GM12892 (cell line): ENCODE measurements around the gene YY1.

ENCODE experiments used
- POLR2A ChIP-seq: IDR thresholded peaks from 2 replicates; pipeline ENCODE4 v1.6.1; 2011; ENCODE audit warnings: low read depth, low read length, control low read depth
- POLR2AphosphoS5 ChIP-seq: IDR thresholded peaks from 2 replicates; pipeline ENCODE4 v1.6.1; 2011; ENCODE audit warnings: low read depth, low read length, control low read depth

- TF ChIP-seq POLR2AphosphoS5: no peak
- no peak for TF ChIP-seq POLR2A
These were observed 90.5 kb downstream of the YY1 start for GRCh38 chr14:100329233-100330006.
